Suppressor macrophage (primary cell): ENCODE results near the gene RNF141.

Experiments
- DNase-seq, 4 experiments: peaks; one replicate each; pipeline ENCODE4 v3.0.0-alpha.2; 2020 to 2022

Gene RNF141

DNA sequence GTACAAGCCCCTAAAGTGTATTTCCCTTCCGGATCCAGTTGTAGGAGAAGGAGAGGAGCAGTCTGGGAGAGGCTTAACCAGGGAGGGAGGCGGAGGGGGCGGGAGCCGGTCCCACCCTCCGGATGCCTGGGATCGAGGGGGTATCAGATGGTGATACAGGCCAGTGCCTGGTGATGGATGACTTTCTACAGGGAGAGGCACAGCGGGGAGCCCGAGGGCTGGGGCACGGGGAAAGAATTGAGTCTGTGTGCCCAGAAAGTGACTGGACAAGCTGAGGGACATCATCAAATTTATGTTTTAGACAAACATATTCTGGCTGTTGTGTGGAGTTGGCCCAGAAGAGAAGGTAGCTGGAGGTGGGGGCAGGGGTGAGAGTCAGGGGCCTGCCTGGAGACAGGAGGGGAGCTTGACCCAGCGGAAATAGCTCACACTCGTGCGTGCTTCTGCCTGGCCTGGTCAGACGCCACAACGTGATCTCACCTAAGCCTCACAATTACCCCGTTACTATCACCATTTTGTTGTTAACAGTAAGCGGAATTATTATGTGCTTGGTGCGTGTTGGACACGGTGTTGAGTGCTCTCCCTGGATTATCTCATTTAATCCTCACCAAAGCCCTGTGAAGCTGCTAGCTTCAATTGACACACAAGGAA lies 43.5 kb downstream of the RNF141 start:
- DNase-seq: no peak

DNA sequence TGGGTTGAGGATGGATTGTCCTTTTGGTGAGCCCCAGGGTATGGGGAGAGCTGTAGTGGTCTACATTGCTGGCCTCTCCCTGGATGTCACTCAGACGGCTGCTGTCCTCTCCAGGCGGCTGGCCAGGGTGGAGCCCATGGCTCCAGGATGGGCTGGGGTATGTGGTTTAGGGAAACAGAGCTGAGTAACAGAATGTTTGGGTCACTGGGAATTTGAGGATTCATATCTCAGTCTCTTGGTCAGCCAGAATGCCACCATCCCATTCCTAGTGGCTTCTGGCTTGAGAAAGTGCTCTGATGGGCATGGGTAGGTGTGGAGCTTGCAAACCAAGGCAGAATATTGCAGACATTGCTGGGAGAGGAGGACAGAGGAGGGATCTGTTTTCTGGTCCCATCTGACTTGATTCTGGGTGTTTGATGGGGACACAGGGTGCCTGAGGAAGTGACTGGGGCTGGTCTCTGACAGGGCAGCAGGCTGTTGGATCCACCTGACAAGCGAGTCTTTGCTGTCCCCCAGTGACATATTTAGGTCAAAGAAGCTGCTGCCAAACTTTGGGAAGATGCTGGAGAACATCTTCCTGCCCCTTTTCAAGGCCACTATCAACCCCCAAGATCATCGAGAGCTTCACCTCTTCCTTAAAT lies 44.6 kb downstream of the RNF141 start:
- no peak for DNase-seq

DNA sequence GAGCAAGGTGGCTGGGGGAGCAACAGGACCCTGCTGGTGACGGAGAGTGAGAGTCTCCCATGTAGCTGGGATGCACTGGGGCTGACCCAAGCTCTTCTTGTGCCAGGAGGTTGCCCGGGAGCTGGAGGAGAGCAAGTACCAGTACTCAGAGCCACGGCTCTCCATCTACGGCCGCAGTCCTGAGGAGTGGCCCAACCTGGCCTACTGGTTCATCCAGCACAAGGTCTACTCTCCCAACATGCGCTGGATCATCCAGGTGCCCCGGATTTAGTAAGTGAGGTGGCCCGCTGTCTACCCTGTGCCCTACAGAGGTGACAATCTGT lies 45.6 kb downstream of the RNF141 start:
- no peak for DNase-seq

DNA sequence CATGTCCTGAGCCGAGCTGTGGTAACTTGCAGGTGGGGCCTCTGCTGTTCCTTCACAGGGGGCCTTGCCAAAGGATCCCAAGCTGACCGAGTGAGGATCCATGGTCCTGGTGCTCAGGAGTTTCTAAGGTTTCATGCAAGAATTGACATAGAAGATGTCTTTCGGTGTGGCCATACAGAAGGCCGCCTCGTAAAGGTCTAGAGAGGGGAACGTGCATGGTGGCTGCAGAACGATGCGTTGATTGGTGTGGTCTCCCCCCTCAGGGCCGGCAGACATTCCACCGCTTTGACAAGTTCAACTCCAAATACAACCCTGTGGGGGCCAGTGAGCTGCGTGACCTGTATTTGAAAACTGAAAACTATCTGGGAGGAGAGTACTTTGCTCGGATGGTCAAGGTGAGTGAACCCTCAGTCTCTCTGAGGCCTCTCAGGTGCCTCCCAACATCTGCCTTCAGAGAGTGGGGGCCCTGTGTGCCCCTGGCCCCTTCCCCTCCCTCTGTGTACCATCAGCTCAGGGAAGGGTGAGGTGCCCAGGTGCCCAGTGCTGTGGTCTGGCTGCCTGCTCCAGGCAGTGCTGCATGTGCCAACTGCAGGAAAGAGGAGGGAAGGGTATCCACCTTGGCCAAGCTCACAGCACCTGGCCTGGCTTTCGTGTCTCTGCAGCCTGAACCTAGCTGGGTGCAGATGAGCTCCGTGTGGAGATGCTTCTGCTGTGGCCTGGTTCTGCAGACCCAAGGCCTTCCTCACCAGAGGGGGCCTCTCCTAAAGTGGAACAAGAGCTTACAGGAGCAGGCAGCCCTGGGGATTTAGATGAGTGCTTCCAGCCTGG lies 46.1 kb downstream of the RNF141 start:
- DNase-seq: no peak

DNA sequence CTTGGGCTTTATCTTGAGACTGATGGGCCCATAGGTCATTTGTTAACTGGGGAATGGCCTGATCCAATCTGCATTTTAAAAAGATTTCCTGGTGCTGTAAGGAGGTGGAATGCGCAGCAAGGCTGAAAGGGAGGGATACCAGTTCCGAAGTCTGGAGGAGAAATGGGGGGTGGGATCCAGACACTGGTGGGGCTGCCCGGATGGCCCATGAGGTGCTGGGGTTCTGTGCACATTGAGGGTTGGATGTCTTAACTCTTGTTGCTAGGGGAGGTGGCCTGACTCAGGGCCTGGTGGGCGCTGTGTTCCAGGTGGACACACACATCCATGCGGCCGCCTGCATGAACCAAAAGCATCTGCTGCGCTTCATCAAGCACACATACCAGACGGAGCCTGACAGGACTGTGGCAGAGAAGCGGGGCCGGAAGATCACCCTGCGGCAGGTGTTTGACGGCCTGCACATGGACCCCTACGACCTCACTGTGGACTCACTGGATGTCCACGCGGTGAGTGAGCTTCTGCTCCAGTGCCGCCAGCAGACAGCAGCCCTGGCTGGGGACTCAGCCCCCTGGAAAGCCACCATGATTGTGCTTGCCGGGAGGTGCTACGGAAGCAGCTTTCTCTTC lies 47.8 kb downstream of the RNF141 start:
- DNase-seq: no peak

DNA sequence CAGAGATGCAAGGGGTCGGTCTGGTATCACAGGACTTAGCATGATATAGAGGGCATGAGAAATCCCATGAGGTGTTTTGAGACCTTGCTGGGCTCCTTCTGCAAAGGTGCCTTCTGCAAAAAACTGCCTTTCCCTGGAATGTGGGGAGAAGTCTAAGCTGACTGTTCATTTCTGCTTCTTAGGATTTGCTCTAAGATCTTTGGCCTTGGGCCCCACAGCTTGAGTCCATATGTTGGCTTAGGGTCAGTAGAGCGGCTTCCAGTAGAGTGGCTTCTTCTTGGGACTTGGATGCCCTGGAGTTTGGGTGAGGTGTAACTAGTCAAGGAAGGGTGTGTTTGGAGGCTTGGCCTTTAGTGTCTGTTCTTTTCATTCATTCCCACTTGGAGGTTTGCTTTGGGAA lies 48.9 kb downstream of the RNF141 start:
- DNase-seq: no peak

DNA sequence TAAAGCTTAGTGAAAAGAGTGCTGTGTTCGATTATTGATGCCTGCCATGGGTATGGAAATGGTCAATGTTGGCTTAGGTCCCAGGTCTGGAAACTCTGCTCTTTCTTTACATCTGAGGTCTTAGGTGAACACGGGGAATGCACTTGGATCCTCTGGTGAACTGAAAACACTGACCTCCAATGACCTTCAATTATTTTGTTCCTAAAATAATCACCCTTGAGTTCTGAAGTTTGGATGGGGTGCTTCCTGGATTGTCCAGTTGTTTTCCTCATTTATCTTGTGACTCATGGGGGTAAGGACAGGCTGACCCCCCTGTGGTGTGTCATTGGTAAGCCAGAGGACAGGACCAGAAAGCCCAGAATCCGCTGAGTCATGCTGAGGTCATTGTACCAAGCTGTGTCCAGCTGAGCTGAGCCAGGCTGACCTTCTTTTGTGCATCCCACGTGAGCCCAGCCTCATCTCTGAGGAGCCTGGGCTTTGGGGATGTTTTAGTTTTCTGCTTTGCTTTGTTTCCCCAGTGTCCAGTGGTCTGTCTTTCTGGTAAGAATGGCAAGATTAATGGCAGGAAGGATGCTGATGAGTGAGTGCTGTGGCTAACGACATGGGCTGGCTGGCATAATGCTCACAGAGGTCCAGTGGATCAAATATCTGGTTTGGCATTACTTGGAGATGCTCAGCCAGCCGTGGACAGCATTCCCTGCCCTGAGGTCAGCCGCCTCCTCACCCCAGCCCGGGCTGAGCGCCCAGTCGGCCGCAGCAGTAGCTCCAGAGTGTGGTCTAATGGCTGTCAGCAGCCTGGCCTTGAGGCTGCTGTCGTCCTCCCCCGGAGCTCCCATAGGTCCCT lies 50.4 kb downstream of the RNF141 start:
- DNase-seq: peak; percentile 73 to 87 (median 76)

DNA sequence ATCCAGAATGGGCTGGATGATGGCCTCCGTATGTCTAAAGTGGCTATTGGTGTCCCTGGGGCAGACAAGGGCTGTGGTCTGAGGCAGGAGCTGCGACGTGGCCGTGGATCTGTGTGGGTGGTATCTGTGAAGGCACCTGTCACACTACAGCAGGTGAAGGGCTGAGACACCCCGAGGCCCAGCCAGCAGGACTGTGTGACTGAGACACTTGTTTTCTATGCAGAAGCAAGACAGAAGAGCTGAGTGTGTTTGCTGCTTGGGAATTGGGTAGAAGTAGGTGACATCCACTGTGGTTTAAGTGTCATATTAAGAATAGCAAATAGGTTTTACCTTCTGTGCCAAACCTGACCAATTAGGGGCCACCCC lies 51.0 kb downstream of the RNF141 start:
- no peak for DNase-seq

DNA sequence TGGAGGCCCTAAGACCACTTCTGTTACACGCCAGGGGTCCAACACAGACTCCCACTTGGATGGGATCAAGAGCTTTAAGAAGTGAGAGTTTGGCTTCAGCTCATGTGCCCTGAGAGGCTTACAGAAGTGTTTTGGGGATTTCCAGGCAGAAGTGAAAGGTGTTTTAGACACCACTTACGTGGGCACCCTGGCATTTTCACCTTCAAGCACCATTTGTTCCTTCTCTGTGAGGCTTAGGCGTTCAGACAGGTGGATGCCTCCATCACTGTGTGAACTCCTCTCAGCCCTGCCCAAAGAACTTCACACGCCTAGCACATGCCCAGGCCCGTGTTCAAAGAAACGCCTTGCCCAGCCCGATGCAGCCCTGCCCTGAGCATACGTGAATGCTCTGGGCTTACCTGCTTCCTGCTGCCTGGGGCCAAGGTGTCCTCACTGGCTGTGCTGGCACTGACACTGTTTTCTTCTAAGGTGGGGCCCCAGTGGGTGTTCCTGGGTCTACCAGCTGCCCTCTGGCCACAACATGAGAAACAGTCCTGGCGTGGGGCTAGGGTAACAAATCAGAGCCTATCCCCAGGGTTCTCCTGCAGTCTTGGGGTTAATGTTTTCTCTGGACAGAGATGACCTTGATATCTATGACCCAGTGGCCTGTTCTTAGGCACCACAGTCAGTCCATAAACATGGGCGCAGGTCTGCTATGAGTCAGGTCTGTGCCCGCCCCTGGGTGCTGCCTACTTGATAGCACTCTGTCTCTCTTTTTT lies 51.9 kb downstream of the RNF141 start:
- no peak for DNase-seq

DNA sequence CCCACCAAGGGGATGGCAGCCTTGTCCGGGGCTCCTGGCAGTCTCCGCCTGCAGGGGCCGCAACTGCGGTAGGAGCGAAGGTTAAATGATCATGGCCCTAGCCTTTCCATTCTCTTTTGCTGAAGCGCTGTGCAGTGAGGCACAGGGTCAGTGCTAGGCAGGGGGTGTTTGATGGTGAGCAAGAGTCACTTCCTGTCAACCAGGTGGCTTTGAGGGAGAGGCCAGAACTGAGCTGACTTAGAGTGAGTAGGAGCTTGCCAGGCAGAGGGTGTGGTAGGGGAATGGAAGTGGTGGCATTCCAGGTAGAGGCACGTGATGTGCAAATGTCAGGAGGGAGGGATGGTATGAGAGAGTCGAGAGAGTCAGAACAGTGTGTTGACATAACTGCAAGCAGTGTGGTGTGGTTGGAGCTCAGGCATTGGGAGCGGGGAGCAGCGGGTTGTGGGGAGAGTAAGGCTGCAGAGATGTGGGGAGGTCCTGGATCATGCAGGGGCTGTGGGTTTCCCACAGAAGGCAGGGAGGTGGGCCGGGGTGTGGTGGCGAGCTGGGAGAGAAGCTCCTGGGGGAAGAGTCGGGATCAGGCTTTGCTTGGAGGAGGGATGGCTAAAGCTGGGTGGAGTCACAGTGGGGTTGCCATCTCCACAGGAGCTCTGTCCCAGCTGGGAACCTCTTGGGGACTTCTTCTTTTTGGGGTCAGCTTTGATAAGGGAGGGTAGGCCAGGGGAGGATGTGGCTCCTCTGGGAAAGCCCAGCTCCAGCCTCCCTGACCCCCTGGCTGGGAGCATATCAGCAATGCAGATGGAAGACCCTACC lies 52.7 kb downstream of the RNF141 start:
- no peak for DNase-seq

DNA sequence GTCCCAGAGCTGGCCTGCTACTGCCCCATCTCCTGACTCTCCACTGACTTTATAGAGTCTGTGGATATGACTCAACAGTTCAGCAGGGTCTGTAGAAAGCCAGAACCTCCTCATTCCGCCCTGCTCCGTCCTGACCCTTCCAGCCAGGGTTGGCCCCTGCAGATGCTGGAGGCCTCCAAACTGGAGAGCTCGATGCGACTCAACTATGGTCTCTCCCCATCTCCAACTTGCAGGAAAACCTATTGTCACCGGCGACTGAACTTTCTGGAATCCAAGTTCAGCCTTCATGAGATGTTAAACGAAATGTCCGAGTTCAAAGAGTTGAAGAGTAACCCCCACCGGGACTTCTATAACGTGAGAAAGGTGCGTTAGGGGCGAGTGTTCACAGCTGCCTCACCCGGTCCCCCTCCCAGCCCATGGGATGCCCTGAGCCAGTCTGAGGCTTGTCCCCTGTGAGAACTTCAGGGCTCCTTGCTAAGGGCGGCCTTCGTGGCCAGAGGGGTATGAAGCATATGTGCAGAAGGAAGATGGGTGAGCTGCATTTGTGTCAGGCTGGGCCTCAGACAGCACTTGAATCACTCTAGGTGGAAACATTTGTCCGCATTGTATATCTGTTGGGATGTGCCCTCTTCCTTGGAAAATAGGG lies 53.9 kb downstream of the RNF141 start:
- no peak for DNase-seq

DNA sequence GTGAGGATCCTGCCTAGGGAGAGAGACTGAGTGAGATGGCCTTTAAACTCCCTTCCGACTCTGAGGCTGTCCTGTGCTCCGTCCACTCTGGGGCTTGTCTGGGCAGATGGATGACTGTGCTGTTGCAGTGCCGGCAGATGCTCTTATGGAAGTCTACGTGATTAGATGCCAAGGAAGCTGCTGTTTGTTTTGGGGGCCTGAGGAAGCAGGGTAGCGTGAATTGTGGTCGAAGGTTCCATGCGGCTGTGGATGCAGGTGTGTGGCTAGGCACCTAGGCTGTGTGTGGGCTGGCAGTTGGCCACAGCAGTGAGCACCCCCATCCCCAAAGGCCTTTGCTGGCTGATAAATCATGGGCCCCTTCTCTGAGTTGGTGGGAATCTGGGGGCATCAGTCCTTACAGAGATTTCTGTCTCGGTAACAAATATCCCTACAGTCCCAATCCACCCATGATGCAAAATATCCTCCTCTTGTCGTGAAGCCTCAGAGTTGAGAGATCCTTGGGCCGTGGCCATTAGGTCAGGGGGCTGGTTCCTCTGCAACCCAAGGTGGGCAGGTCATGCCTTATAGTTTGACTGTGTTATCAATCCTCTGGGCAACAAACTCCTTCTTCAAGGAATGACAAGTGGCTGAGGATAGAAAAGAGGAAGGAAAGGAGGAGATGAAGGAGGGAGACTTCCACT lies 54.7 kb downstream of the RNF141 start:
- DNase-seq: no peak

DNA sequence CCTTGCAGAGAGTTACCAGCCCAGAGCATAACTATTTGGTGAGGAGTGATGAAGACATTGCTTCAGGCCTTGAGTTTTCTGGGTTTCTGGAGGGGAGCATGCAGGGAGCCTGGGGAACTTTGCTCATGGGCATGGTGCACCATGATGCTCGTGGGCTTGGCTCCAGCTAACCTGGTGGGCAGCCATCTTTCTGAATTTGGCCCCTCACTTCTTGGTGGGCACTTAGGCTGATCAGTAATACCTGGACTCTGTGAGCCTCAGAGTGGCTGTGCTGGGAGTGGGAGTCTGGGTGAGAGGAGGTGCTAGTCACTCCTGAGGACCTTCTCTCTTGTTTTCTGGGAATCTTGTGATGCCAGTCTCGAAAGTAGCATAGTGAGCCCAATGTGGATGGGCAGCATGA lies 55.3 kb downstream of the RNF141 start:
- no peak for DNase-seq

DNA sequence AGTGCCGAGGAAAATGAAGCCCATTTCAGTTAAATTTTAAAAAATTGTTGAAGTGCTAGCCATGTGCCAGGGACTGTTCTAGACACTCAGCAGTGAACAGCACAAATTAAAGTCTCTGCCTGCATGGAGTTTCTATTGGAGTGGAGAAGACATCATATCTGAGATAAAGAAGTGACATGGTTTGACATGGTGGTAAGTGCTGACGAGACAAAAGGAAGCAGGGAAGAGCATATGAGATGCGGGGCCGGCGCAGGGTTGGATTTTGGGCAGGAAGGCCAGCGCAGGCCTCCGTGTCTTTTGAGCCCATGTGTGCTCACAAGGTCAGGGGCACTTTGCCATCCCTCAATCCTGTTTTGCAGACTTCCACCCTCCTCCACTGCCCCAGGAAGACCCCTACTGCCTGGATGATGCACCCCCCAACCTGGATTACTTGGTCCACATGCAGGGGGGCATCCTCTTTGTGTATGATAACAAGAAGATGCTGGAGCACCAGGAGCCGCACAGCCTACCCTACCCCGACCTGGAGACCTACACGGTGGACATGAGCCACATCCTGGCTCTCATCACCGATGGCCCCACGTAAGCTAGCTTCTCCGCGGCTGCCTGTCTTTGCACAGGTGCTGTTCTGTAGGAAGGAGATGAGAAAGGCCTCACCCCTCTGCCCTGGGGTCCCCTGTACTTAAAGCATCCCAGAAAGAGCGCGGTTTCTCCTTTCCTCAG lies 56.4 kb downstream of the RNF141 start:
- no peak for DNase-seq

DNA sequence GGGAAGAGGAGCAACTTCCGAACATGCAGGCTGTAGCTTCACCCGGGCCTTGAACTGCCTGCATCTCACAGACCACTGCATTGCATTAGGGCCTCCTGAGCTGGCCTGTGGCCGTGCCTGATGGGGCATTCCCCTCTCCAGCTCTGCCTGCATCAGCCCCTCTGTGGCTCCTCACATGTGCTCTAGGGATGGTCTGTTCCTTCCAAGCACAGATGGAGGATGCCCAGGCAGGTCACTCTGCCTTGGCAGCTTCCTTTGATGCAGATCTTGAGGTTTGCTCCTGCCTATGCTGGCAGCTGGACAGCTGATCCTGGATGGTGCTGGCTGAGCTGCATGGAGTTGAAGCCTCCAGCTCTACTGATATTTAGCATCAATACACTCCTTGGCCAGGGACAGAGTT lies 57.4 kb downstream of the RNF141 start:
- DNase-seq: no peak

DNA sequence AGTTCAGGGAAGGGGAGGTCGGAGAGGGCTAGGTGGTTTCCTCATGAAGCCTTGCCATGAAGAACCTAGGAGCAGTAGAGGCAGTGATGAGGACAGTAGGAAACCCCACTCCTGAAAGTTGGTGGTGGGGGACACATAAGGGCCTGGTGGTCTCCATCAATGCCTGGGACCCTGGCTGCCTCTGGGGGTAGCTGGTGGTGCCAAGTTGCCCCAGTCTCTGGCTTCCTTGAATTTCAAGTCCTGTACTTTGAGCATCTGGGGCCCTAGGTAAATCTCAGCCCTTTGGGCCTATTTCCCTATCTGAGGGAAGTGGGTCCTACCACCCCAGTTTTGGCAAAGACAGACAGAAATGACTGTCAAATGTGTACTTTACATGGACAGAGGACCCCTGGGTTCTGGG lies 57.8 kb downstream of the RNF141 start:
- DNase-seq: no peak

DNA sequence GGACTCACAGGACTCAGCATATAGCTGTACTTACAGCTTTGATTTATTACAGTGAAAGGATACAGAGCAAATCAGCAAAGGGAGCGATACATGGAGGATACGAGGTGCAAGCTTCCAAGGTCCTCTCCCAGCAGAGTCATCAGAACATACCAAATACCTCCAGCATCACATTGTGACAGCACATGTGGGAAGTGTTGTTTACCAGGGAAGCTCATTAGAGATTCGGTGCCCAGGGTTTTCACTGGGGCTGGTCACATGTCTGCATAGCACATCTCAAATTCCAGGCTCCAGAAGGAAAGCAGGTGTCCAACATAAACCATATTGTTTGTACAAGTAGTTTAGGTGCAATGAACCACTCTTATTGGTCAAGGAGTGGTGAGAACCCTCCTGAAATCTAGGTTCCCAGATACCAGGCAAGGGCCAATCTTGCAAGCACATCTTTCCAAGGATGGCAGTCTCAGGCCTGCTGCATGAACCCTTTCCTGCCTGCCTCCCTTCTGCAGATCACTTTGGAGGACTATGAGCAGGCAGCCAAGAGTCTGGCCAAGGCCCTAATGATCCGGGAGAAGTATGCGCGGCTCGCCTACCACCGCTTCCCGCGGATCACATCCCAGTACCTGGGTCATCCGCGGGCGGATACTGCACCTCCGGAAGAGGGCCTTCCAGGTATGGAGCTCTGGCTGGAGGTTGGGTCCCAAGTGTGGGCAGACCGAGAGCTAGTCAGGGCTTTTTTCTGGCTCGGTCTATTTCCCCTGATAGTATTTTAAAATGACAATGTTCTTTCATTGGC lies 59.2 kb downstream of the RNF141 start:
- DNase-seq: no peak

DNA sequence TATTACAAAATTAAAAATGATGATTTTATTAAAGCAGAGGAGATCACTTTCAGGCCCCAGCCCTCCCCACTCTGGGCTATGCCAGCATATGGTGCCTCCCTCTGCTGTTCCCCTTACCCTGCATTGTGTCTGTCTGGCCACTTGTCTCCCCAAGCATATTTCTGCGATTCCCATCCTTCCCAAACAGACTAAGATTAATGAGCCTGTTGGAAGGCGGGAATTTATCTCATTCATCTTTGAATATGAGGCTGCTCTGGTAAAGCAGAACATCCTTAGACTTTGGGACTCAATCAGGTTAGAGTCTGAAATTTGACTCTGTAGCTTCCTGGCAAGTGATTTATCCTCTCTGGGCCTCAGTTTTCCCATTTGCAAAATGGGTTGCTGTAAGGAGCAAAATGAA lies 60.2 kb downstream of the RNF141 start:
- DNase-seq: no peak
